Right atrium auricular region (tissue), 2 donors: ENCODE results near the gene SLC2A10. TPM values are rescaled to one million over a fixed set of nuclear protein-coding genes. Genes with fewer than 3 reads are reported as not detected.

Source experiments
- DNase-seq: peaks from one replicate; pipeline ENCODE4 v3.0.0-alpha.2; 2019; ENCODE audit warnings: low spot score
- H3K27ac ChIP-seq, 2 donors: fragments of 200-600 bp; sonication (generic); 1 replicate in 1 of 2; 2 replicates in 1 of 2; pipeline ENCODE4 v1.5.1; 2016 to 2019
- H3K27me3 ChIP-seq, 2 donors: fragments of 200-600 bp; sonication (generic); one replicate each; pipeline versions ENCODE4 v1.5.1 to v1.6.0; 2017 to 2019
- H3K36me3 ChIP-seq: fragments of 200-600 bp; sonication (generic); one replicate; pipeline ENCODE4 v1.5.1; 2016
- H3K4me1 ChIP-seq, 2 donors: fragments of 200-600 bp; sonication (generic); one replicate each; pipeline versions ENCODE4 v1.5.1 to v1.6.0; 2017 to 2019
- H3K4me3 ChIP-seq, 2 donors: fragments of 200-600 bp; sonication (generic); 1 replicate in 1 of 2; 2 replicates in 1 of 2; pipeline ENCODE4 v1.5.1; 2017 to 2019; ENCODE audit warnings: mild to moderate bottlenecking in 1 of 2, moderate library complexity in 1 of 2
- H3K9me3 ChIP-seq, 2 donors: fragments of 200-600 bp; sonication (generic); one replicate each; pipeline ENCODE4 v1.5.1; 2019
- total RNA-seq, 2 donors: library from RNA; depleted of rRNA; stranded (reverse); fragments of >200 nt; gene quantifications; one replicate each; pipeline ENCODE4 v1.1.0, GENCODE V29; 2016
- TF ChIP-seq, protein P1 (sequence below), 2 donors: fragments of 200-600 bp; sonication (generic); IDR thresholded peaks; one replicate each; pipeline ENCODE4 v1.5.1; 2019; ENCODE audit warnings: antibody characterized with exemption in 2 of 2

The SLC2A10 gene
- total RNA-seq, 2 donors from 2014 or later = 5.6 to 6.4 TPM

GRCh38 chr20:46777331-46777730 is 67.9 kb downstream of the SLC2A10 start:
- Histone ChIP-seq H3K27me3 (no peaks in the 10 kb centered on the region), H3K9me3 (no peaks in the 10 kb centered on the region), H3K4me1 (no peaks in the 10 kb centered on the region), H3K36me3 (no peaks in the 10 kb centered on the region), H3K27ac (no peak overlapping the region), H3K4me3 (no peak overlapping the region)
- TF ChIP-seq, protein P1, sequence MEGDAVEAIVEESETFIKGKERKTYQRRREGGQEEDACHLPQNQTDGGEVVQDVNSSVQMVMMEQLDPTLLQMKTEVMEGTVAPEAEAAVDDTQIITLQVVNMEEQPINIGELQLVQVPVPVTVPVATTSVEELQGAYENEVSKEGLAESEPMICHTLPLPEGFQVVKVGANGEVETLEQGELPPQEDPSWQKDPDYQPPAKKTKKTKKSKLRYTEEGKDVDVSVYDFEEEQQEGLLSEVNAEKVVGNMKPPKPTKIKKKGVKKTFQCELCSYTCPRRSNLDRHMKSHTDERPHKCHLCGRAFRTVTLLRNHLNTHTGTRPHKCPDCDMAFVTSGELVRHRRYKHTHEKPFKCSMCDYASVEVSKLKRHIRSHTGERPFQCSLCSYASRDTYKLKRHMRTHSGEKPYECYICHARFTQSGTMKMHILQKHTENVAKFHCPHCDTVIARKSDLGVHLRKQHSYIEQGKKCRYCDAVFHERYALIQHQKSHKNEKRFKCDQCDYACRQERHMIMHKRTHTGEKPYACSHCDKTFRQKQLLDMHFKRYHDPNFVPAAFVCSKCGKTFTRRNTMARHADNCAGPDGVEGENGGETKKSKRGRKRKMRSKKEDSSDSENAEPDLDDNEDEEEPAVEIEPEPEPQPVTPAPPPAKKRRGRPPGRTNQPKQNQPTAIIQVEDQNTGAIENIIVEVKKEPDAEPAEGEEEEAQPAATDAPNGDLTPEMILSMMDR (IDR thresholded peaks at IDR 0.05) = no peak
- no peak for DNase-seq

DNA sequence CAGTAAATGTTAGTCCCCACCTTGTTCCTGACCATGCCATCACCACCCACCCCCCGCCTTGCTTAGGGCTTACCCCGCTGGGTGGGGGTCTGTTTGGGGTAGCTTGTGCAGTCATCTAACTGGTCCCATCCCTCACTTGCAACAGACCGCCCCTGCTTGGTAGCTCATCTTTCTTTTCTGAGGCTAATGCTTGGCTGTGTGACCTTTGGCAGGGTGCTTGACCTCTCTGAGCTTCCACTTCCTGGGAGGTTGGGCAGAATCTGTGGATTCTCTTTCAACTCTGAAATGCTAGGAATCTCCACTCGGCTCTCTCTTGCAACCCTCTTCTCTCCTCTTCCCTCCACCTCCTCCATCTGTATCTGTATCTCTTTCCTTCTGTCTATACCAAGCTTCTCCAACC is 70.4 kb downstream of the SLC2A10 start:
- no peaks in the 10 kb centered on the region for H3K9me3 ChIP-seq
- no peaks in the 10 kb centered on the region for H3K4me1 ChIP-seq
- H3K36me3 ChIP-seq = no peaks in the 10 kb centered on the region
- DNase-seq = no peak
- no peak overlapping the region for H3K4me3 ChIP-seq
- TF ChIP-seq, protein P1 (IDR thresholded peaks at IDR 0.05) = no peak
- no peak overlapping the region for H3K27ac ChIP-seq
- H3K27me3 ChIP-seq = no peaks in the 10 kb centered on the region

DNA sequence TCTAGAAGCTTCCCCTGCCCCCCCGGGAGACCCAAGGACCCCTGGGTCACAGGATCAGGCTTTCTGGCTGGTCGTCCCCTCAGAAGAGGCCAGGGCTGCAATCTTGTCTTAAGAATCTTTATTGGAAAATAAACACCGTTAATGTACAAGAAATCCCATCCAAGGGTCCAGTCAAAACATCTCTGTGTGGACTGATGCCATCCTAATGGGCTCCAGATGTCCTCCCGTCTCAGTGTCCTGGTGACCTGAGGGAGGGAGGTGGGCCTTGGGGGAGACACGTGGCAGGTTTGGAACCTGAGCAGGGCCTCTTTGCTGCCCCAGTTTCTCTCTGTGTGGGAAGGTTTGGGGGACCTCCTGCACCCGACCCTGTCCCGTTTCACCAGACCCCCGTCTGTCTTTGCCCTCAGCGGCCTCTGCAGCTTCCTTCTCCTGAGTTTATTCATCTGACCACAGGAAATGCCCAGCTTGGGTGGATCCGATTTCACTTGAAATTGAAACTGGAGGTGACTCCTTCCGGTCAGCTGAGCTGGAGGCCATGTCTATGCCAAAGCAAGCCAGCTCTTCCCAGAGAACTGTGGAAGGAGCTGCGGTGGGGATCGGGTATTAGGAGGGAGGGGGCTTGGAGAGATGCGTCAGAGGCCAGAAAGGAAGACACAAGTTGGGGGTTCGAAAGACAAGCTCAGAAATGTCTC is 75.1 kb downstream of the SLC2A10 start:
- Histone ChIP-seq H3K27me3 (no peaks in the 10 kb centered on the region), H3K27ac (no peak overlapping the region), H3K4me1 (no peaks in the 10 kb centered on the region), H3K36me3 (no peaks in the 10 kb centered on the region), H3K4me3 (no peak overlapping the region), H3K9me3 (no peaks in the 10 kb centered on the region)
- TF ChIP-seq, protein P1 (IDR thresholded peaks at IDR 0.05) = no peak
- no peak for DNase-seq

Other genes starting within 250 kb of the SLC2A10 start
- 1 to 10 TPM in 1 of 2 donors, under 1 TPM in 1; 0.79 to 1.3 TPM for gene ZNF334, start 196.1 kb upstream of the SLC2A10 start, total RNA-seq
- gene OCSTAMP, start 159.0 kb upstream of the SLC2A10 start, total RNA-seq = not detected
- 1 to 10 TPM in 1 of 2 donors, under 1 TPM in 1; 0.37 to 1.5 TPM for gene SLC13A3, start 58.2 kb upstream of the SLC2A10 start, total RNA-seq
- gene TP53RK, start 20.2 kb upstream of the SLC2A10 start, total RNA-seq = 10 to 100 TPM; 11.3 to 12.1 TPM
- gene EYA2, start 185.2 kb downstream of the SLC2A10 start, total RNA-seq = 1 to 10 TPM in 1 of 2 donors, under 1 TPM in 1; 0.30 to 2.6 TPM